Measurements from ENCODE around the gene JAK1. TPM values are rescaled to one million over a fixed set of nuclear protein-coding genes. Genes with fewer than 3 reads are reported as not detected.

The JAK1 gene
- total RNA-seq, 1 donor from 2014 or later = 37.5 TPM

DNA sequence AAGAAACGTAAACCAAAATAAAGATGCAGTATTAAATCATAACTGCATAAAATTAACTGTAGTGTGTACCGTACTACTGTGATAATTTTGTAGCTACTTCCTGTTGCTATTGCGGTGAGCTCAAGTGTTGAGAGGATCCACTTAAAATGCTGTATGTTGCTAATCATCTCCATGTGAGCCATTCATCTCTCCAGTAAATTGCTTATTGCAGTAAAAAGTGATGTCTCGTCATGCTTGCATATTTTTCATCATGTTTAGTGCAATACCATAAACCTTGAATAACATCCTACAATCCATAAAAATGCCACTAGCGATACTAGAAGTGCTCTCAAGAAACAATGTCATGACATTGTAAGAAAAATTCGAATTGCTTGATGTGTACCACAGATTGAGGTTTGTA is 155.2 kb downstream of the JAK1 start:
- FAIRE-seq = no peak
- DNase-seq (ENCODE audit: low spot score in 2 of 2) = no peak

DNA sequence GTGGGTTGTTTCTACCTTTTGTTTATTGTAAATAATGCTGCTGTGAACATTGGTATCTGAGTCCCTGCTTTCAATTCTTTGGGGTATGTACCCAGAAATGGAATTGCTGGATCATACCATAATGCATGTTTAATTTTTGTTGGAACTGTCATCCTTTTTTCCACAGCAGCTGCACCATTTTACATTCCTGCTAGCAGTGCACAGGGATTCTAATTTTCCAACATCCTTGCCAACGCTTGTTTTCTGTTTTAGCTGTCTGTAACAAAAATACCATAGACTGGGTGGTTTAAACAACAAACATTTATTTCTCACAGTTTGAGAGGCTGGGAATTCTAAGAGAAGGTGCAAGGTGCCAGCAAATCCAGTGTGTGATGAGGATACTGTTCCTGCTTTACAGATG is 156.3 kb downstream of the JAK1 start:
- FAIRE-seq = no peak
- no peak for DNase-seq (ENCODE audit: low spot score in 2 of 2)

DNA sequence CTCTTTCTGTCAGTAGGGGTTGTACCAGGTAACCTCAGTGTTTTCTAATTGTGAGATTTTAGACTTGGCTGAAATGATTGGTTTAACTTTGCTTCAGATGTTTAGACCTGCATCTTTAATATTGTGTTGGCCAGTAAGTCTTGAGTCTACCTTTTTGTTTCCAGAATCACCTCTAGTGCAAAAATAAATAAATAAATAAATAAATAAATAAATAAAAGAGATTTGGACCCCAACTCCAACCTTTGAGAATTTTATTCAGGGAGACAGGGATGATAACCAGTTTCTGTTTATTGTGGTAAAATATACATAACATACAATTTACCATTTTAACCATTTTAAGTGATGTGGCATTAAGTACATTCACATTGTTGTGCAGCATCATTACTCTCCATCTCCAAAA is 157.0 kb downstream of the JAK1 start:
- FAIRE-seq (no peak), DNase-seq (ENCODE audit: low spot score in 2 of 2) (no peak)

DNA sequence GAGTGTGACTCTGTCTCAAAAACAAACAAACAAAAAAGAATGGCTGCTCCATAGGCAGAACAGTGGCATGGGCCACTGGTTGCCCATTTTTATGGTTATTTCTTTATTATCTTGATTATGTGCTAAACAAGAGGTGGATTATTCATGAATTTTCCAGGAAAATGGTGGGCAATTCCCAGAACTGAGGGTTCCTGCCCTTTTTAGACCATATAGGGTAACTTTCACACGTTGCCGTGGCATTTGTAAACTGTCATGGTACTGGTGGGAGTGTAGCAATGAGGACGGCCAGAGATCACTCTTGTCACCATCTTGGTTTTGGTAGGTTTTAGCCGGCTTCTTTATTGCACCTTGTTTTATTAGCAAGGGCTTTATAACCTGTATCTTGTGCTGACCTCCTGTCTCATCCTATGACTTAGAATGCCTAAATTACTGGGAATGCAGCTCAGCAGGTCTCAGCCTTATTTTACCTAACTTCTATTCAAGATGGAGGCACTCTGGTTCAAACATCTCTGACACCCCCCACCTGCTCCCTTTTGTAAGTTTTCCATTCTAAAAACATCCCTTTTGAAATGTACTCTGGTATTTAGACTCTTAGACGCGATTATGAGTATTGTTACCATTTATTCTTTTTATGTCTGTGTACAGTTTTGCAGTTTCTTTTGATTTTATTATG is 164.4 kb downstream of the JAK1 start:
- FAIRE-seq (no peak), DNase-seq (ENCODE audit: low spot score in 2 of 2) (no peak)

DNA sequence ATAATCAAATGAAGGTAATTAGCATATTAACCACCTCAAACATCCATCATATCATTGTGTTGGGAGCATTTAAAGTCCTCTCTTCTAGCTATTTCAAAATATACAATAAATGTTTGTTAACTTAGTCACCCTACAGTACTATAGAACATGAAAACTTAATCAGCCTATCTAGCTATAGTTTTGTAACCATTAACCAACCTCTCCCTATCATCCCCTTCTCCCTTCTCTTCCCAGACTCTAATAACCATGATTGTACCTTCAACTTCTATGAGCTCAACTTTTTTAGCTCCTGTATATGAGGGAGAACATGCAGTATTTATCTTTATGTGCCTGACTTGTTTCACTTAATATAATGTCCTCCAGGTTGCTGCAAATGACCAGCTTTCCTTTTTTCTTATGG is 167.5 kb downstream of the JAK1 start:
- FAIRE-seq (no peak), DNase-seq (ENCODE audit: low spot score in 2 of 2) (no peak)

DNA sequence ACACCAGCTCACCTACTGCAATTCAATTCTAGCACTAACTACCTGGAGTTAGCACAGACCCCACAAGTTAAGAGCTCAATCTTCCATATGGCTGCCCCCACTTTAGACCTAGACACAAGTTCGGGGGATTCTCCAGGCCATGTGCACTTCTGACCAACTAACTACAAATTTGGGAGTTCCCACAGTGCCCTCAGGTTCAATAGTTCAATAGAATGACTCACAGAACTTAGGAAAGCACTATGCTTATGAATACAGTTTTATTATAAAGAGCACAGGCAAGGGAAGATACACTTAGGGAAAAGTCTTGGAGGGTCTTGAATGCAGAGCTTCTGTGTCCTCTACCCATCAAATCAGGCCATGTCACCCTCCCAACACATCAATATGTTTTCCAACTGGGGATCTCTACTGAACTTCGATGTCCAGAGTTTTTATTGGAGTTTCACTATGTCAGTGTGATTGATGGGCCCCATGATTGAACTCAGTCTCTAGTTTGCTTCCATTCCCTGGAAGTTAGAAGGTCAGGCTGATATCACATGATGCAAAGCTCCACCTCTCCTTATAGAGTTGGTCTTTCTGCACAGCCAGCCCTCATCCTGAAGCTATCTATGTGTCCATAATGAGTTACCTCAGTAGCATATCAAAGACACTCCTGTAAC is 175.4 kb downstream of the JAK1 start:
- DNase-seq (ENCODE audit: low spot score in 2 of 2) (no peak), FAIRE-seq (no peak)

Small RNA genes within 50 kb of the gene (small RNA-seq; reads per million reads assigned to genes)
- gene AL606517.2 = not detected

Other genes starting within 250 kb of the JAK1 start
- 13.0 TPM for gene RAVER2, start 221.5 kb downstream of the JAK1 start, total RNA-seq
- gene AK4, start 181.7 kb upstream of the JAK1 start, total RNA-seq = 9.0 TPM